Measurements from ENCODE around the gene KCNJ9. TPM values are rescaled to one million over a fixed set of nuclear protein-coding genes. Genes with fewer than 3 reads are reported as not detected.

The KCNJ9 gene
- total and polyA plus RNA-seq, 2 of the 13 experiments (the other 11 are each of a cell fraction or from before 2014, with no cell fraction given) = not detected

DNA sequence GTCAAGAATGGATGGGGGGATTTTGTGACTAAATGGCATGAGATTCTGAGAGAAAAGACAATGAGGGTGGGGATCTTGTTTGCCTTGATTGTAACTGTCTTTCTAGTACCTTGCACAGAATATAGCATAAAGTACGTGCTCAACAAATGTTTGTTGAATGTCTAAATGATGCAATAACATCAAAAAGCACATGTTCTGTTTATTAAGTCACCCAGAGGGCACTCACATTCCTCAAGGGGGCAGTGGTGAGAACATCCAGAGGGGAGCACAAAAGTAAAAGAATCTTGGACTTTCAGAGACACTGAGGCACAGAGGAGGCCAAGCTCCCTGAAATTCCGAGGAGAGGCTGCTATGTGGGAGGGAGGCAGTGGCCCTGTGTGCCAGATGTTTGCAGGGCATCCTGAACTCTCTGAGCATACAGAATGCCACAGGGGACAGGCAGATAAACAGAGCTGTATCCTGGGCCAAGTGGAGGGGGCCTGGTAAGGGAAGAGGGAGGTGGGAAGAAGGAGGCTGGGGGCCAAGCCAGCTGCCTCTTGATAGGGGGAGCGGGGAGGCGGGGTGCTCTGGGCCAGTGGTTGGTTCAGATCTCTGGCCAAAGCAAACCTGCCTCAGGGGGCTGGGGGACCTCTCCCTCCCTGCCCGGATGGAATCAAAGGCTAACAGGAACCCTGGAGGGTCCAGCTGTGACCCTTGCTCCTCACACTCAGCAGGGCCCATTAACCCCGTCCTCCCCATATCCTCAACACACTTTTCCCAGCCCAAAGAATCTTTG is 27.7 kb downstream of the KCNJ9 start (continued):
- TF ChIP-seq, protein P1, sequence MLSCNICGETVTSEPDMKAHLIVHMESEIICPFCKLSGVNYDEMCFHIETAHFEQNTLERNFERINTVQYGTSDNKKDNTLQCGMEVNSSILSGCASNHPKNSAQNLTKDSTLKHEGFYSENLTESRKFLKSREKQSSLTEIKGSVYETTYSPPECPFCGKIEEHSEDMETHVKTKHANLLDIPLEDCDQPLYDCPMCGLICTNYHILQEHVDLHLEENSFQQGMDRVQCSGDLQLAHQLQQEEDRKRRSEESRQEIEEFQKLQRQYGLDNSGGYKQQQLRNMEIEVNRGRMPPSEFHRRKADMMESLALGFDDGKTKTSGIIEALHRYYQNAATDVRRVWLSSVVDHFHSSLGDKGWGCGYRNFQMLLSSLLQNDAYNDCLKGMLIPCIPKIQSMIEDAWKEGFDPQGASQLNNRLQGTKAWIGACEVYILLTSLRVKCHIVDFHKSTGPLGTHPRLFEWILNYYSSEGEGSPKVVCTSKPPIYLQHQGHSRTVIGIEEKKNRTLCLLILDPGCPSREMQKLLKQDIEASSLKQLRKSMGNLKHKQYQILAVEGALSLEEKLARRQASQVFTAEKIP (CRISPR knock-in tag; IDR thresholded peaks at IDR 0.05; ENCODE audit: borderline replicate concordance) = no peak
- peak; percentile 87 for TF ChIP-seq ZMYM3 (CRISPR knock-in tag; IDR thresholded peaks at IDR 0.05)
- peak; percentile 68 for TF ChIP-seq ATF7 (IDR thresholded peaks at IDR 0.05)
- TF ChIP-seq ATF7 (CRISPR knock-in tag; IDR thresholded peaks at IDR 0.05) = no peak
- TF ChIP-seq, protein P2, sequence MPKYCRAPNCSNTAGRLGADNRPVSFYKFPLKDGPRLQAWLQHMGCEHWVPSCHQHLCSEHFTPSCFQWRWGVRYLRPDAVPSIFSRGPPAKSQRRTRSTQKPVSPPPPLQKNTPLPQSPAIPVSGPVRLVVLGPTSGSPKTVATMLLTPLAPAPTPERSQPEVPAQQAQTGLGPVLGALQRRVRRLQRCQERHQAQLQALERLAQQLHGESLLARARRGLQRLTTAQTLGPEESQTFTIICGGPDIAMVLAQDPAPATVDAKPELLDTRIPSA (CRISPR knock-in tag; IDR thresholded peaks at IDR 0.05; ENCODE audit: borderline replicate concordance) = no peak
- TF ChIP-seq, protein P3, sequence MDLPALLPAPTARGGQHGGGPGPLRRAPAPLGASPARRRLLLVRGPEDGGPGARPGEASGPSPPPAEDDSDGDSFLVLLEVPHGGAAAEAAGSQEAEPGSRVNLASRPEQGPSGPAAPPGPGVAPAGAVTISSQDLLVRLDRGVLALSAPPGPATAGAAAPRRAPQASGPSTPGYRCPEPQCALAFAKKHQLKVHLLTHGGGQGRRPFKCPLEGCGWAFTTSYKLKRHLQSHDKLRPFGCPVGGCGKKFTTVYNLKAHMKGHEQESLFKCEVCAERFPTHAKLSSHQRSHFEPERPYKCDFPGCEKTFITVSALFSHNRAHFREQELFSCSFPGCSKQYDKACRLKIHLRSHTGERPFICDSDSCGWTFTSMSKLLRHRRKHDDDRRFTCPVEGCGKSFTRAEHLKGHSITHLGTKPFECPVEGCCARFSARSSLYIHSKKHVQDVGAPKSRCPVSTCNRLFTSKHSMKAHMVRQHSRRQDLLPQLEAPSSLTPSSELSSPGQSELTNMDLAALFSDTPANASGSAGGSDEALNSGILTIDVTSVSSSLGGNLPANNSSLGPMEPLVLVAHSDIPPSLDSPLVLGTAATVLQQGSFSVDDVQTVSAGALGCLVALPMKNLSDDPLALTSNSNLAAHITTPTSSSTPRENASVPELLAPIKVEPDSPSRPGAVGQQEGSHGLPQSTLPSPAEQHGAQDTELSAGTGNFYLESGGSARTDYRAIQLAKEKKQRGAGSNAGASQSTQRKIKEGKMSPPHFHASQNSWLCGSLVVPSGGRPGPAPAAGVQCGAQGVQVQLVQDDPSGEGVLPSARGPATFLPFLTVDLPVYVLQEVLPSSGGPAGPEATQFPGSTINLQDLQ (CRISPR knock-in tag; IDR thresholded peaks at IDR 0.05) = no peak
- TF ChIP-seq, protein P4, sequence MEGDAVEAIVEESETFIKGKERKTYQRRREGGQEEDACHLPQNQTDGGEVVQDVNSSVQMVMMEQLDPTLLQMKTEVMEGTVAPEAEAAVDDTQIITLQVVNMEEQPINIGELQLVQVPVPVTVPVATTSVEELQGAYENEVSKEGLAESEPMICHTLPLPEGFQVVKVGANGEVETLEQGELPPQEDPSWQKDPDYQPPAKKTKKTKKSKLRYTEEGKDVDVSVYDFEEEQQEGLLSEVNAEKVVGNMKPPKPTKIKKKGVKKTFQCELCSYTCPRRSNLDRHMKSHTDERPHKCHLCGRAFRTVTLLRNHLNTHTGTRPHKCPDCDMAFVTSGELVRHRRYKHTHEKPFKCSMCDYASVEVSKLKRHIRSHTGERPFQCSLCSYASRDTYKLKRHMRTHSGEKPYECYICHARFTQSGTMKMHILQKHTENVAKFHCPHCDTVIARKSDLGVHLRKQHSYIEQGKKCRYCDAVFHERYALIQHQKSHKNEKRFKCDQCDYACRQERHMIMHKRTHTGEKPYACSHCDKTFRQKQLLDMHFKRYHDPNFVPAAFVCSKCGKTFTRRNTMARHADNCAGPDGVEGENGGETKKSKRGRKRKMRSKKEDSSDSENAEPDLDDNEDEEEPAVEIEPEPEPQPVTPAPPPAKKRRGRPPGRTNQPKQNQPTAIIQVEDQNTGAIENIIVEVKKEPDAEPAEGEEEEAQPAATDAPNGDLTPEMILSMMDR (CRISPR knock-in tag; IDR thresholded peaks at IDR 0.05) = peak; percentile 52
- no peak for TF ChIP-seq ZNF792 (CRISPR knock-in tag; IDR thresholded peaks at IDR 0.05)
- TF ChIP-seq NR2F2 (IDR thresholded peaks at IDR 0.05; ENCODE audit: borderline replicate concordance, low read depth) = peak; percentile 58; the same call in 1 of the 2 replicates
- peak; percentile 68 for TF ChIP-seq SALL1 (CRISPR knock-in tag; IDR thresholded peaks at IDR 0.05)
- TF ChIP-seq, protein P5, sequence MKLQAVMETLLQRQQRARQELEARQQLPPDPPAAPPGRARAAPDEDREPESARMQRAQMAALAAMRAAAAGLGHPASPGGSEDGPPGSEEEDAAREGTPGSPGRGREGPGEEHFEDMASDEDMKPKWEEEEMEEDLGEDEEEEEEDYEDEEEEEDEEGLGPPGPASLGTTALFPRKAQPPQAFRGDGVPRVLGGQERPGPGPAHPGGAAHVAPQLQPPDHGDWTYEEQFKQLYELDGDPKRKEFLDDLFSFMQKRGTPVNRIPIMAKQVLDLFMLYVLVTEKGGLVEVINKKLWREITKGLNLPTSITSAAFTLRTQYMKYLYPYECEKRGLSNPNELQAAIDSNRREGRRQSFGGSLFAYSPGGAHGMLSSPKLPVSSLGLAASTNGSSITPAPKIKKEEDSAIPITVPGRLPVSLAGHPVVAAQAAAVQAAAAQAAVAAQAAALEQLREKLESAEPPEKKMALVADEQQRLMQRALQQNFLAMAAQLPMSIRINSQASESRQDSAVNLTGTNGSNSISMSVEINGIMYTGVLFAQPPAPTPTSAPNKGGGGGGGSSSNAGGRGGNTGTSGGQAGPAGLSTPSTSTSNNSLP (IDR thresholded peaks at IDR 0.05; ENCODE audit: low read depth, low read length) = peak; percentile 38; the same call in 1 of the 2 replicates
- TF ChIP-seq SOX5 (CRISPR knock-in tag; IDR thresholded peaks at IDR 0.05; ENCODE audit: borderline replicate concordance) = peak; percentile 8; the same call in 1 of the 2 replicates
- TF ChIP-seq ZNF547 (CRISPR knock-in tag; IDR thresholded peaks at IDR 0.05) = no peak
- TF ChIP-seq SMC3 (IDR thresholded peaks at IDR 0.05; ENCODE audit: low read length) = 0 out of 2 replicates have a peak, but pooled peaks have one; percentile 7
- no peak for TF ChIP-seq FOXA1 (IDR thresholded peaks at IDR 0.05)
- TF ChIP-seq FOXA1 (CRISPR knock-in tag; IDR thresholded peaks at IDR 0.05) = no peak; the same call in 1 of the 2 replicates
- TF ChIP-seq, protein P6, sequence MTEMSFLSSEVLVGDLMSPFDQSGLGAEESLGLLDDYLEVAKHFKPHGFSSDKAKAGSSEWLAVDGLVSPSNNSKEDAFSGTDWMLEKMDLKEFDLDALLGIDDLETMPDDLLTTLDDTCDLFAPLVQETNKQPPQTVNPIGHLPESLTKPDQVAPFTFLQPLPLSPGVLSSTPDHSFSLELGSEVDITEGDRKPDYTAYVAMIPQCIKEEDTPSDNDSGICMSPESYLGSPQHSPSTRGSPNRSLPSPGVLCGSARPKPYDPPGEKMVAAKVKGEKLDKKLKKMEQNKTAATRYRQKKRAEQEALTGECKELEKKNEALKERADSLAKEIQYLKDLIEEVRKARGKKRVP (CRISPR knock-in tag; IDR thresholded peaks at IDR 0.05) = peak; percentile 75 to 96
- TF ChIP-seq NFATC3 (CRISPR knock-in tag; IDR thresholded peaks at IDR 0.05) = 0 out of 2 replicates have a peak, but pooled peaks have one; percentile 21
- no peak for TF ChIP-seq KAT7 (CRISPR knock-in tag; IDR thresholded peaks at IDR 0.05; ENCODE audit: borderline replicate concordance)
- TF ChIP-seq ZNF354B (CRISPR knock-in tag; IDR thresholded peaks at IDR 0.05) = no peak
- peak; percentile 70 for TF ChIP-seq HNF4A (CRISPR knock-in tag; IDR thresholded peaks at IDR 0.05)
